DMS114 treated with DMSO at 0.1 percent for 48 hours (cell line): ENCODE results near the gene GNL2.

Experiments used
- DNase-seq: peaks from one replicate; lab custom pipeline; 2025; ENCODE audit not compliant: unreplicated experiment; lab: John Stamatoyannopoulos, UW

Gene GNL2

DNA sequence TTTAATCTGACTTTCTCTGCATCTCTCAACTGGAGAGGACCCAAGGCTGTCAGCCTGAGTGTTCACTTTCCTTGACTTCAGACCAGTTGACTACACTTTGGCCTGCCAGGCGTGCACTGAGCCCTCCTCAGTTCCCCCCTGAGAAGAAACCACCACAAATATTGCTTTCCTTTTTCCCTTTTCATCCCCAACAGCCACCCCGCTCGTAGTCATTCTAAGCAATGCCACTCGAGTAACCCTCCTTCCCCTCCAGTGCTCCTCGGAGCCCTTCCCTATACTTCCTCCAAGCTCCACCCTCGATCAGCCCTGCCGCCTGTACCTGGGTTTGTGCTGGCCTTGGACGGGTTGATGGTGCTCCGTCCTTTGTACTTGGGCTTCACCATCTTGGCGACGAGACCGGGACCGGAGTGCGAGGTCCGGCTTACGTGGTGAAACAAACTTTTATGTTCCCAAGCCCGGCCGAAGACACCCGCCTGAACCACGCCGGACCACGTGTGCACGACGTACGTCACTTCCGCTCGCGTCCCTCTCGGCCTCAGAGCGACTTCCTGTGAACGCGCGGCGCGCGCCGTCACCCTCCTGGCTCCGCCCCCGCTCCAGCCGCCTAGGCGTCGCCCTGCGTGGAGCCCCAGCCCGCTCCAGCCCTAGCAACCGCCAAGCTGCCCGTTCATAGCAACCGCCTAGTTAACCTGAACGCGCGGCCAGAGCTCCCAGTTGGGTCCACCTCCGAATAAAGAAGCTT lies at the start of gene GNL2:
TSS of gene GNL2 (minus strand) at position 498 of the 742 bp plus-strand sequence. CDS start at position 383, 115 bp downstream.
- peak; percentile 96 for DNase-seq

DNA sequence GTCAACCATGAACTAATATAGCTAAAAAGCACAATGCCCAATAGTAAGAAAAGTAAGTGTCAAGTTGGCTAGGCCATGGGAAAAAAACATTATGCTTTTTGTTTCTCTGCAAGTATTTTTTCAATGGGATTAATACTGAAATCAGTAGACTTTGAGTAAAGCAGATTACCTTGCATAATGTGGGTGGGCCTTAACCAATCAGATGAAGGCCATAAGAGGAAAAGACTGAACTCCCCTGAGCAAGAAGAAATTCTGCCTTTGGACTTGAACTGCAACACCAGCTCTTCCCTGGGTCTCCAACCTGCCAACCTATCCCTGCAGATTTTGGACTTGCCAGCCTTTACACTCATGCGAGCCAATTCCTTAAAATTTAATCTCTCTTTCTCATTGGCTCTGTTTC lies 45.3 kb upstream of the GNL2 start:
- DNase-seq = no peak

DNA sequence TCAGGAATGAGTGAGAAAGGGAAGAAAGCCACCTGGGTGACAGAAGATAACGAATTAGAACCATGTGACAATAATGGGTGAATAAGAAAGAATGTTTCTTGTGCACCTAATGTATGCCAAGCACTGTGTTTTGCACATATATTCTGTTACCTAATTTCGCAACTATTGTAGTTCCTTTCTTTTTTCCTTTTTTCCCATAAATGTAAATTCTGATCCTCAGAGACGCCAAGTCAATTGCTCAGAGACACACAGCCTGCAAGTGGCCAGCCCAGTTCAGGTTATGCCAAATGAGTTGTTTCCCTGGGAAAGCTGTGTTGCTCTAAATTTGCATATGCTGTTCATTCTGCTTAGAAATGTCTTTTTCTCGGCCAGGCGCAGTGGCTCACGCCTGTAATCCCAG lies 40.7 kb upstream of the GNL2 start:
- no peak for DNase-seq

DNA sequence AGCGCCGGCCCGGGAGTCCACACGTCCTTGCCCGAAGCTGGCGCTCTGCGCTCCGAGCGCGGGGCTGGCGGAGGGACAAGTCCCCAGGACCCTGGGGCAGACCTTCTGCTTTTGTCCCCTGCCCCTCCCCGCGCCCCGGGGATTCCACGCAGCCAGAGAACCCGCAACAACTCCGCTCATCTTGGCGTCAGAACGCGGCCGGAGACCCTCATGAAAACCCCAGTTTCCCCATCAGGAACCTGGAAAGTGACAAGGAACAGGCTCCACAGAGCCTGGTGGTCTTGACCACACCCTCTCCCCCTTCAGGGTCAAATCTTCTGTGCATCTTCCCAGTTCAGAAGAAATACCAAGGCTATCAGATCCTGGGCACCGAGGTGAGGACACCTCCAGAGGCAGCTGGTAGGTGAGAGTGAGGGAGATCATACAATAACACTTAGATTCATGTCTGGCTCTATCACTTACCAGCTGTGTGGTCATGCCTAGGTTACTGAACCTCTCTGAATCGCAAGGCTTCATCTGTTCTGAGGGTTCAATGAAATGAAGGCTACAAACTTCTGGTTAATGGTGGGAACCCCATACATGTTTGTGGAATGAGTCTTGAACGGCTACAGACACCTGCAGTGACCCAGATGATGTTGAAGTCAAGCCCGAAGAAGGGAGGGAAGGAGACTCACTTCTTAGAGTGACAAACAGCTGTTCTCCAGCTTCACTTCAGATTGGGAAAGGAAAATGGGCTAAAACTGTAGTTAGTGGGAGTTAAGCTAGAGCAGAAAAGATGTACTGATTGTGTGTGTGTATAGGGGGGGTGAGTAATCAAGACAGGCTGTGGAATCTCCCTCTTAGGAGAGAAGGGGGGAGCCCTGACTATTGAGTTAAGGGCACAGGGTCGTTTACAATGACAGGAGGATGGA lies 39.5 kb upstream of the GNL2 start:
- DNase-seq = no peak

DNA sequence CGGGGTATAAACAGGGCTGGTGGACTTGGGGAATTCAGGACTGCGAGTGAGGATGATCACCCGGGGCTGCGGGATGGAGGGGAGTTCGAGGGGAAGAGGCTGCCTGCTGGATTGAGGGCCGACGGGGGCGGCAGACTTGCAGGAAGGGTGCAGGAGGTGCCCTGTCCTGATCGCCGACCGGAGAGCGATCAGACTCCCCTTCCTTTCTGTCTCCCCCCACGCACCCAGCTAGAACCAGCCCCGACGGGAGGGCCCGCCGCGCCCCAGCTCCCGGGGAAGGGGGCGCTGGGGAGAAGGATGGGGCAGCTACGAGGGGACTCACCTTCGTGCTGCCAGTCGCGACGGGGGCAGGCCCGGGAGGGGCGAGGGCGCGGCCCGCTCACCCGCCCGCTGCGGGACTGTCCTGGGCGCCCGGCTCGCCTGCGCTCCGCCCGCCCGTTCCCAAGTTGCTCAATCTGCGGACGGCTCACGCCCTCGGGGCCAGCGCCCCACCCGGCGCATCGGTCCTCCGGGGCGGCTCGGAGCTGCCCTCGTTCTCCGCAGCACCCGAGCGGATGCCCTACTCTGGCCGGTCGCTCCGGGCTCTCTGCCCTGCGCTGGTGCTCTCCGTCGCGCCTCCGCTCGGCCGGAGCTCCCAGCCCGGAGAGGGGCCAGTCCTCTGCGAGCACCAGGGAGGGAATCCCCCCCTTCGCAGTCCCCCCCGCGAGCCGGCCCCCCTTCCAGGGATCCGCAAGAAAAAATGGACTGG lies 38.7 kb upstream of the GNL2 start, which contains the start of gene RSPO1:
TSS of gene RSPO1 (minus strand) at position 649 of the 748 bp plus-strand sequence. CDS start 5,231 bp downstream, outside the sequence.
- peak; percentile 12 for DNase-seq

DNA sequence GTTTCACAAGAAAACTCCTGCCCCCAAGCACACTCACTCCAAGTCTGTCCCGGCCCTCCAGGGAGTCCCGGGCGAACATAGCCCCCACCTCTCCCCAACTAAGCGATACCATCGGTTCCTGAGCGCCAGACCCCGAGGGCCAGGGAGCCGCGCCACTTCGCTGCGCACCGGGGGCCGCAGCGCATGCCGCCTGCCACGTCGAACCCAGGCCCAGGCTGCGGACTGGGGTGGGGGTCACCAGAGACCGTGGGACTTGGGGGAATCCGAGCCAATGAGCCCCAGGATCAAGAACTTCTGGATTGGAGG lies 38.2 kb upstream of the GNL2 start:
- no peak for DNase-seq

DNA sequence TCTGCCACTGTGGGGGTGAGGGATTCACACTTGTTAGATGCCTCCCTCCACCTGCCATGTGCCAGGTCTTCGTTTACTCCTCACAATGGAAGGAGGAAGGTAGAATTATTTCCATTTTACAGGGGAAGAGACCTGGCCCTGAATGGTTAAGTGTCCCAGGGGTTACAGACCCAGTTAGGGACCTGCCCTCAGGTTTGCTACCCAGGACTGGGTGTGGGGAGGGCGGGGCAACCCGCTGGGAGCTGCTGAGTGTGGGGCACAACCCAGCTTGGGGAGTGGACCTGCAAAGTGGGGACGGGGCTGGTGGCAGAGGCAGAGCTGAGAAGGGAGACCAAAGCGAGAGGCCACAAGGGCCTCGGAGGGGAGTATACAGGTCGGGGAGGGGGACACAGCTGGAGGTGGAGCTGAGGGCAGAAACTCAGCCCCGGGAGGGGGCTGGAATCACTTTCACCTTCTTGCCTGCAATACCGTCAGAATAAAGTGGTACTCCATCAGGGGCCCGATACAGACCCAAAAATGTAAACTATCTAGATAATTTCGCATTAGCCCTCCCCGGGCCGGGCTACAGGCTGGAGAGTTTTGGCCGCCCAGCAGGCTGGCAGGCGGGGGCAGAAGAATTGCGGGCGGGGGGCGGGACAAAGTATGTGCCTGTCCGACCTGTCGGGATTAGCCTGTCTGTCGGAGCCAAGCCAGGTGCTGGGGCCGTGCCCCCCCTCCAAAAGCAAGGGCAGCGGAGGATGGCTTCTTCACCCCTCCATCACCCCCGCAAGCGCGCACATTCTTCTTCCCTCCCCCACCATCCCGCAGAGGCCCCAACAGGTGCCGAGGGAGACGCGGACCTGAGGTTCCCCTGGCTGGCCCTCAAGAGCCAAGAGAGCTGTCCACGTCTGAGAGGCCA lies 37.6 kb upstream of the GNL2 start:
- DNase-seq = no peak

DNA sequence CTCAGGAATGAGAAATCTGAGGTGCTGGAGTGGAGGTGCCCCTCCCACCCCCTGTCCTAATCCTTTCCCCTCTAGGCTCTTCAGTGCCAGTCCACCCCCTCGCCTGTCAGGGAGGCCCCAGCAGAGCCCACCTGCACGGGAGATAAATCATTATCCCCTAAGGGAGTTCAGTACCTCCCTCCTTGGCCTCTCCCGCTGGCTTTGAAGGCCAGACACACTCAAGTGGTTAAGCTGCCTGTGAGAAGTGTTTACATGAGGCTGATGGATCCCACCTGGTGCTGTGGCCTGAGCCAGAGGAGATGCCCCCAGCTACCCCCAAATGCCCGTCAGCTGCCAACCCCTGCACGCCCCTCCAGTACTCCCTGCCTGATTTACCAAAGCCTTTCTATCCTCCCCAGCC lies 35.3 kb upstream of the GNL2 start:
- DNase-seq = no peak

DNA sequence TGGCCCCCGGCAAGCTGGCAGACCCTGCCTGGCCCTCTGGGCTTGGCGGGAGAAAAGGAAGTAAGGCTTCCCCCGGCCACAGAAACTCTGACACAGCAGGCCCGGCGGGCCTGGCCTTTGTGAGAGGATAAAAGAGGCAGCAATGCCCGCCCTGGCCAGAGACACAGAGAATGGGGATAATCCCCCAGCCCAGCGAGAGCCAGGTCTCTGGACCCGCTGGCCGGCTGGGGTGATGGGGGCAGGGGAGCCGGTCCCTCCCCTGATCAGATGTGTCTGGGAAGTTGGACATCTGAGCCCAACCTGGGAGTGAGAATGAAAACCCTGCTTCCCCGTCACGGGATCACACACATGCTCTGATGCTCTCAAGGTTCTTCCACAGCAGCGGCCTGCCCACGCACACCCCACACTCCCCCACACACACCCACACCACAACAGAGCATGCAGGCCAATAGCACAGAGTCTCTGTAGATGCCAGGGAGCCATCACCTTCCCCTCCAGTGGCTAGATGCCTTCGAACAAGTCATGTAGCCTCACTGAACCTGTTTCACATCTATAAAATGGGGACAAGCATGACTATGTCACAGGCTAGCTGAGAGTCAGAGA lies 34.8 kb upstream of the GNL2 start:
- no peak for DNase-seq

DNA sequence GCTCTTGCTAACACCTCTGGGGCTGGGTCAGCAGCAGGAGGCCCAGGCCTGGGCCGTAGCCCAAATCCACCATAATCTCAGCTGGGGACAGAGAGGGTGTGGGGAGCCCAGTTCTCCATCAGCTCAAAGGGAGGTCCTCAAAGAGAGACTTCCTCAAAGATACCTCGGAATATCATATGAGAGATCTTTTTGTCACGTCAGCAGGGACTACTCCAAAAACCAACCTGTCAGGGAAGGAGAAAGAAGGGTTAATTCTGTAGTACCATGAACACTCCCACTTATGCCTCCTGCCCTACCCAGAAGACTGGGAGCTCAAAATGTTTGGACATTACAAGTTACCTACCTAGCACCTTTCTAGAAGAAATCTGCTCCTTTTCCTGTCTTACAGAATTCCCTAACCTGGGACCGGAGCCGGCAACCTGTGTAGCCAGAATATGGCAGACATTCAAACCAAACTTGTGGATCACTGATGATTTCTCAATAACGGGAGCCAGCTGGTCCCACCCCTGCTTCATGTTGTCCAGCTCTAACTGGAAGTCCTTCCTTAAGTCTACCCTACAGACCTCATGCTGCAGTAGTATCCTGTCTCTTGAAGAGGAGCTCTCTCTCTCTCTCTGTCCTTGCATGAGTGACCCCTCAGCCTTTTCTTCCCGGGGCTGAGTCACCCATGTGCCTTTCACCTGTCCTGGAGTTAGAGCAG lies 34.1 kb upstream of the GNL2 start:
- DNase-seq = no peak

DNA sequence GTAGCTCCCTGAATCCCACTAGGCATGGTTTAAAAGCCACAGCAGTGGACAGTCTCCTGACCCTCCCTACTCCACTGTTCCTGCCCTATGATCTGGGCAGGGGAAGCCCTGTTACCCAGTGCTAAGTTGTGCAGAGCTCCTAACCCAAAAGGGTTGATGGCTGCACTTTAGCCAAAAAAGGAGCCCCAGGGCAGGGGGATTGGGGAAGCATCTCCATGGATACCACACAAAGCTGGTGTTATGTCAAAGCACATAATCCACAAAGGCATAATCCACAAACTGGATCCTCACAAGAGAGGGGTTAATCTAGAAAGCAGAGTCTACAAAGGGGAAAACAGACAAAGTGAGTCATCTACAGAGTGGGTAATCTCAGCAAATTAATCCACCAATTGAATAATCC lies 33.3 kb upstream of the GNL2 start:
- DNase-seq = no peak

DNA sequence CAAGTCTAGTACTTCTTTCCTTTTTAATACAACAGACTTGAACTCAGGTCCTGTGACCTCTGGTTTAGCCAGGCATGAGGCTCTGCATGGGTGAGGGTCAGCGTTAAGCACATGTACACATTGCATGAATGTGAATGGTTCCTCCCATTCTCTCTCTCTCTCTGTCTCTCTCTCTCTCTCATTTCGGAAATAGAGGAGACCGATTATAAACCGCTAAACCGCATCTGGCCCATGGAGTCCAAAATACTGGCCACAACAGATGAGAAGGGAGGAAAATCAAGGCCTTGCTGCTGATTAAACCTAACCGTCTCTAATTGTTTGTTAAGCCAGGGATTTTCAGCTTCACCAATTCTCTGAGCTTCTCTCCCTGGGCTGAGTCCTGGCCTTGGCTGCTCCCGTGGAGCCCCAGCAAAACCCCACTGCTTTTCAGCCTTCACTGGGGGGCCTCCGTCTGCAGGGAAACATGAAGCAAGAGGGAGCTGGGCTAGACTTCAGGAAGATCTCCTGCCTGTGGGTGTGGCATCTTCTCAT lies 32.4 kb upstream of the GNL2 start:
- DNase-seq = no peak

DNA sequence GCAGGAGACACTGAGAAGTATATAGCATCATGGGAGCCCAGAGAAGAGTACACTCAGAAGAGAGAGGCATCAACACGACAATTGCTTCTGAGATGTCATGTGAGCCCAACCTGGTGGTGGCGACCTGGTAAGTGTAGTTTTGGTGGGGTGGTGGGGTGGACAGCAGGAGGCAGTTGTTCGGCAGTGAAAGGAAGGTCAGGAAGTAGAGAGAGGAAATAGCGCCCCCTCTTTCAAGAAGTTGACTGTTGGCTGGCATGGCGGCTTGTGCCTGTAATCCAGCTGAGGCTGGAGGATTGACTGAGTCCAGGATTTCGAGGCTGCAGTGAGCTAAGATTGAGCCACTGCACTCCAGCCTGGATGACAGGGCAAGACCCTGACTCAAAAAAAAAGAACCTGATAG lies 26.4 kb upstream of the GNL2 start:
- DNase-seq = no peak

DNA sequence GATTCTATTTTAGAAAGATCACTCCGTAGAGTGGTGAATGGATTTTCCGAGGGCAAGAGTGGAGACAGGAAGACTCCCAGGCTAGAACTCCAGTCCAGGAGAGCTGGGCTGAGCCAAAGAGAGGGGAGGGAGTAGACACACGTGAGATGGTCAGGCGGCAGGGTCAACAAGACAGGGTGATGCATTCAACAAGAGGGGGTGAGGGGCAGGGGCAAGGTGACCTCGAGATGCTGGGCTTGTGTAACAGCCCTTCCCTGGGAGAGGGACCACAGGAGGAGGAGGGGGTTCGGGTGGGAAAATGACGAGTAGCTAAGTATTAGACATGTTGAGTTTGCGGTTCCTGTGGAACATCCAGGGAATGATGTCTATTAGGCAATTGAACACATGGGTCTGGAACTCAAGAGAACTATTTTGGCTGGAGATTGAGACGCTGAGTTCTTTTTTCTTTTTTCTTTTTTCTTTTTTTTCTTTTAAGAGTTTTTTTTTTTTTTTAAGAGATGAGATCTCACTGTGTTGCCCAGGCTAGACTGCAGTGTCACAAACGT lies 25.7 kb upstream of the GNL2 start:
- DNase-seq = no peak

DNA sequence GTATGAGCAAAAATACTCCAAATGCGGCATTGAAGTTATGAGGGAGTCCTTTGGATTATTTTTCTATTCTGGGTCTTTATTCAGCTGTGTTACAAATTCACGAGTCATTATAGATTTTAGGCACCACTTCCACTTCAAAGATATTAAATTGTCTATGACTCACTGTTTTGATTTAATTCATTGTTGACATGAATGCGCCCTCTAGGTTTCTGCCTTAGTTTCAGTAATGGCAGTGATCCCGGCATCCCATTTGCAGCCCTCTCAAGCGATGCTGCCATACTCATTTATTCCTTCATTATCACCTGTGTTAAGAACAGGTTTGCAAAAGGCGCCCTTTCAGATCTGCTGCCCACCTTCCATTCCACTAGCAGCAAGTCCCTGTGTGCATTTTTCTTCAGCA lies 25.0 kb upstream of the GNL2 start:
- no peak for DNase-seq

DNA sequence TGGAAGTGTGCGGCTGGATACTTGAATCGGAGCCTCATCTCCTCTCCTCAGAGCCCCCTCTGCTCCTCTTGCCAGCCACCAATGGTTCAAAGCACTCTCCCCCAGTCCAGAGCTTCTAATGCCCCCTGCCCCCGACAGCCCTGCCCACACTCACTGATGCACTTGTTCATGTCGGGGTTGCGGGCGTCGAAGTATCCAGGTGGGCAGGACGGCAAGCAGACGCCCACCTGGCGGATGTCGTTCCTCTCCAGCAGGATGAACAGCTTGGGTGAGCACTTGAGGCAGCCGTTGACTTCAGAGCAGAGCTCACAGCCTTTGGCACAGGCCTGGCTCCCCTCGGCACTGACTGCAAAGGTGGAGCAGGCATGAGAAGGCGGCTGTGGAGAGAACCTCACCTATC lies 20.6 kb upstream of the GNL2 start:
- DNase-seq = no peak

DNA sequence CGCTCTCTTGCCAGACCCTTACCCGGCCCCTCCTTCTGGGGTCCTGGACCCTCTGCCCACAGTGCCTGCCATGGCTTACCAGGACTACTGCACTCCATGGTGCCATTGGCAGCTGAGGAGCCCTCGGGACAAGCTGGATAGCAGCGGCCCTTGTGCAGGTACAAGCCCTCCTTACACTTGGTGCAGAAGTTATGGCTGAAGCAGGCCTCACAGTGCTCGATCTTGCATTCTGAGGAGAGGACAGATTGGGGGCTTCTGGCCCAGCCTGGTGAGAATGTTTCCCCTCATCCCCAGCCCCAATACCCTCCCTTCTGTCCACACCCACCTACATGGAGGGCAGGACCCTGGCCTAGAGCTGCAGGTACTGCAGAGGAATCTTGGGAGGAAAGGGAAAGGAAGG lies 18.4 kb upstream of the GNL2 start:
- no peak for DNase-seq

DNA sequence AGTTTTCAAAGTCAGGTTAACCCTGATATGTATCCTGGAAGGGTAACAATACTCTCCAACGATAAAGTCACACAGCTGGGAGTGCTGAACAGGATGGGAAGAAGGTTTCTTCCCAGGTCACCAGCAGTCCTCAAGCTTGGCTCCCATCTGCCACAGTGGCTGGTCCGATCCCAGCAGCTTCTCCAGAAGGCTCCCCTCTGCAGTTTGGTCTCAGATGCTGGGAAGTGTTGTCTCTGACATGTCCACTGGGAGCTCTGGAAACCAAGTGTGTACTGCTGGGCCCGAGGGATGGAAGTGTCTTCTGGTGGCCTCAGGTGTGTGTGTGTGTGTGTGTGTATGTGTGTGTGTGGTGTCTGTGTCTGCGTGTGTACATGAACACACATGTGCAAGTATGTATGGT lies 16.4 kb upstream of the GNL2 start:
- no peak for DNase-seq

DNA sequence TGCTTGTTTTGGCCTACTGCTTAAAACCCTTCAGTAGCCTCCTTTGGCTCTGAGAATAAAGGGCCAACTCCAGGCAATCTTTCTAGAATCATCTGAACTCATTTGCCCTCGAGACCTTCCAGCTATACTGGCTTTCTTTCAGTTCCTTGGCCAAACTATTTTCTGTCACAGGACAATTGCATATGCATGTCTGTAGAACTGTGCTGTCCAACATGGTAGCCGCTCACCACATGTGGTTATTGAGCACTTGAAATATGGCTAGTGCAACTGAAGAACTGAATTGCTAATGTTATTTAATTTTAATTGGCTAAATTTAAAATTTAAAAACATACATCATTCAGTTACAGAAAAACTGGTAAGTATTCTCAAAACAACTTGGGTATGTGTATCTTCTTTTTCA lies 14.3 kb upstream of the GNL2 start:
- DNase-seq = no peak
